NCI-H1092 treated with DMSO at 0.1 percent for 48 hours (cell line): ENCODE data around the gene FAM83B.
"Not testable (repeated sequence)": the region's sequence is repeated elsewhere in the genome, so short reads cannot be mapped to it uniquely, and the experiment has no call there.

ENCODE experiments used
- DNase-seq: peaks from one replicate; lab custom pipeline; 2025; lab: John Stamatoyannopoulos, UW

The FAM83B gene

GRCh38 chr6:54897462-54898189 is 51.1 kb downstream of the FAM83B start:
- no peak for DNase-seq

- DNase-seq, result no peak
These were observed 52.2 kb downstream of the FAM83B start for GRCh38 chr6:54898767-54899166.

GRCh38 chr6:54899442-54899841 is 52.9 kb downstream of the FAM83B start:
- no peak for DNase-seq

- no peak for DNase-seq
These were observed 53.4 kb downstream of the FAM83B start for GRCh38 chr6:54899986-54900385.

- DNase-seq, result no peak
These were observed 54.1 kb downstream of the FAM83B start for GRCh38 chr6:54900666-54901065.

GRCh38 chr6:54903884-54904283 is 57.3 kb downstream of the FAM83B start:
- DNase-seq, result no peak

GRCh38 chr6:54907355-54907754 is 60.8 kb downstream of the FAM83B start:
- no peak for DNase-seq

GRCh38 chr6:54909184-54909583 is 62.6 kb downstream of the FAM83B start:
- DNase-seq, result no peak

GRCh38 chr6:54910431-54910884 is 63.9 kb downstream of the FAM83B start:
- no peak for DNase-seq

GRCh38 chr6:54910921-54911320 is 64.3 kb downstream of the FAM83B start:
- no peak for DNase-seq

GRCh38 chr6:54913211-54913610 is 66.6 kb downstream of the FAM83B start:
- DNase-seq, result no peak

- DNase-seq, result no peak
These were observed 70.3 kb downstream of the FAM83B start for GRCh38 chr6:54916858-54917257.

GRCh38 chr6:54920628-54921027 is 74.1 kb downstream of the FAM83B start:
- no peak for DNase-seq

GRCh38 chr6:54921891-54922290 is 75.3 kb downstream of the FAM83B start:
- no peak for DNase-seq

GRCh38 chr6:54929245-54929909 is 82.8 kb downstream of the FAM83B start:
- no peak for DNase-seq

- no peak for DNase-seq
These were observed 86.1 kb downstream of the FAM83B start for GRCh38 chr6:54932622-54933021.

- DNase-seq, result no peak
These were observed 89.2 kb downstream of the FAM83B start for GRCh38 chr6:54935739-54936138.

GRCh38 chr6:54937371-54937770 is 90.8 kb downstream of the FAM83B start:
- DNase-seq, result no peak

- DNase-seq, result no peak
These were observed 111.1 kb downstream of the FAM83B start for GRCh38 chr6:54957698-54958097.

GRCh38 chr6:54958446-54958845 is 111.9 kb downstream of the FAM83B start:
- DNase-seq, result no peak

- DNase-seq, result no peak
These were observed 113.2 kb downstream of the FAM83B start for GRCh38 chr6:54959820-54960219.

- DNase-seq, result not testable (repeated sequence)
These were observed 114.8 kb downstream of the FAM83B start for GRCh38 chr6:54961372-54961771.

GRCh38 chr6:54970337-54970736 is 123.8 kb downstream of the FAM83B start:
- DNase-seq, result no peak

- DNase-seq, result no peak
These were observed 125.3 kb downstream of the FAM83B start for GRCh38 chr6:54971825-54972224.
